Loucy (cell line): Measurements from ENCODE around the gene RABAC1.

ENCODE experiments used
- H2AFZ ChIP-seq: fragments of 200-600 bp; sonication (generic); 2 replicates; pipeline ENCODE4 v1.6.0; 2016; ENCODE audit warnings: antibody characterized with exemption, mild to moderate bottlenecking, low read length, moderate library complexity
- H3F3A ChIP-seq: fragments of 200-600 bp; 2 replicates; pipeline ENCODE4 v1.6.0; 2016; ENCODE audit warnings: antibody characterized with exemption, low read depth, mild to moderate bottlenecking
- H3K27me3 ChIP-seq: fragments of 200-600 bp; sonication (generic); 2 replicates; pipeline ENCODE4 v1.6.1; 2014; ENCODE audit warnings: low read length, mild to moderate bottlenecking; ENCODE audit not compliant: insufficient read depth, poor library complexity, severe bottlenecking
- H3K36me3 ChIP-seq: fragments of 200-600 bp; sonication (generic); 2 replicates; pipeline ENCODE4 v1.6.1; 2016; ENCODE audit warnings: low read length; ENCODE audit not compliant: insufficient read depth
- H3K4me1 ChIP-seq: fragments of 200-600 bp; sonication (generic); 2 replicates; pipeline ENCODE4 v1.5.1; 2014; ENCODE audit warnings: low read length, mild to moderate bottlenecking; ENCODE audit not compliant: insufficient read depth, poor library complexity, severe bottlenecking
- H3K4me2 ChIP-seq: fragments of 200-600 bp; sonication (generic); 2 replicates; pipeline ENCODE4 v1.6.0; 2014; ENCODE audit warnings: antibody characterized with exemption, low read length, low read depth, mild to moderate bottlenecking; ENCODE audit not compliant: poor library complexity, severe bottlenecking
- H3K4me3 ChIP-seq: fragments of 200-600 bp; sonication (generic); 2 replicates; pipeline ENCODE4 v1.5.1; 2014; ENCODE audit warnings: low read length, mild to moderate bottlenecking, mixed read lengths; ENCODE audit not compliant: poor library complexity, severe bottlenecking
- H3K79me2 ChIP-seq: fragments of 200-600 bp; sonication (generic); 2 replicates; pipeline ENCODE4 v1.6.1; 2014; ENCODE audit warnings: low read length; ENCODE audit not compliant: insufficient read depth
- H3K9ac ChIP-seq: fragments of 200-600 bp; sonication (generic); 2 replicates; pipeline ENCODE4 v1.6.0; 2014; ENCODE audit warnings: mild to moderate bottlenecking, low read depth, low read length, moderate library complexity; ENCODE audit not compliant: poor library complexity, severe bottlenecking
- H3K9me2 ChIP-seq: fragments of 200-600 bp; sonication (generic); replicated peaks from 2 replicates; pipeline ENCODE4 v1.6.1; 2016; ENCODE audit warnings: low read depth, low read length, mixed read lengths
- H3K9me3 ChIP-seq: fragments of 200-600 bp; sonication (generic); 2 replicates; pipeline ENCODE4 v1.6.1; 2014; ENCODE audit warnings: mild to moderate bottlenecking, antibody characterized with exemption, low read length, low read depth; ENCODE audit not compliant: insufficient read depth
- H4K20me1 ChIP-seq: fragments of 200-600 bp; sonication (generic); 2 replicates; pipeline ENCODE4 v1.6.0; 2014; ENCODE audit warnings: antibody characterized with exemption, low read length, mild to moderate bottlenecking; ENCODE audit not compliant: insufficient read depth, poor library complexity, severe bottlenecking
- EZH2phosphoT487 ChIP-seq: fragments of 200-600 bp; IDR thresholded peaks from 2 replicates; pipeline ENCODE4 v1.6.1; 2018; ENCODE audit warnings: antibody characterized with exemption, mild to moderate bottlenecking, moderate library complexity, borderline replicate concordance
- TF ChIP-seq, protein P1 (sequence below): fragments of 200-600 bp; sonication (generic); conservative IDR thresholded peaks from 2 replicates; pipeline ENCODE4 v1.5.1; 2014; ENCODE audit warnings: mild to moderate bottlenecking, antibody characterized with exemption, low read length

The RABAC1 gene

DNA sequence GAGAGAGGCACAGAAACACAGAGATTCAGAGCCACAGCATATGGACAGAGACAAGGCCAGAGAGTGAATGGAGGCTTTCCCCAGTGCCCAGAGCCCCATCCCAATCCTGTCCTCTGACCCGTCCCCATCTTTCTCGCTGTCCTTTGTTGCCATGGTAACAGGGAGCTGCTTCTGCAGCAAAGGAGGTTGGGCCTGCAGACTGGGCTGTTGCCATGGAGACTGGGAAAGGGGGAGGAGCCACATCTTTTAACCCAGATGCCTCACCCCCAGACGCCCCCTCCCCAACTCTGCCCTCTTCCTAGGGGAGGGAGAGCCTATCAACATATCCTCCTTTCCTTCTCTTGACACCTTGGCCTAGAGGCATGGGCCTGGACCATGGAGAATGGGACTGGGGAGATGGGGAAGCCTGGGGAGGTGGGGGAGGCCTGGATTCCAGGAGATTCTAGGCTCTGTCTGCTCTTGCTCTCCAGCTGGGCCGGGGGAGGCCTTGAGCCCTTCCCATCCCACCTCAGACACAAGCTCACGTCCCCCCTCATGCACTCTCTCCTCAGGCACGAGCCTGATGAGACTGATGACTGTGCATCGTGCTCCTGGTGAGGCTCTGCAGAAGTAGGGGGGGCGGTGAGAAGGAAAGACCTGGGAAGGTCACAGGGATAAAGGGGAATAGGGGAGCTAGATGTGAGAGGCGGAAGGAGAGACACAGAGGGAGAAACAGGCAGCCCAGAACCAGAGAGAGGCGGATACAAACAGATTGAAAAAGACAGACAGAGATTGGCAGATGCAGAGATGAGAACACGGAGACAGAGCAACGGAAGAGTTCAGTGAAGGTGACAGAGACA, 37.1 kb upstream of the RABAC1 start:
- Histone ChIP-seq H3K36me3 (no peaks in the 10 kb centered on the region), H3K79me2 (no peaks in the 10 kb centered on the region), H3K9me3 (no peaks in the 10 kb centered on the region), H2AFZ (no peak overlapping the region), H3F3A (no peaks in the 10 kb centered on the region), H3K9me2 (no peaks in the 10 kb centered on the region), H3K4me2 (no peak overlapping the region), H4K20me1 (no peaks in the 10 kb centered on the region), H3K9ac (no peak overlapping the region), H3K4me3 (no peak overlapping the region), H3K27me3 (no peaks in the 10 kb centered on the region), H3K4me1 (peaks cover 9% of the 10 kb centered on the region)
- TF ChIP-seq EZH2phosphoT487: no peak
- TF ChIP-seq, protein P1, sequence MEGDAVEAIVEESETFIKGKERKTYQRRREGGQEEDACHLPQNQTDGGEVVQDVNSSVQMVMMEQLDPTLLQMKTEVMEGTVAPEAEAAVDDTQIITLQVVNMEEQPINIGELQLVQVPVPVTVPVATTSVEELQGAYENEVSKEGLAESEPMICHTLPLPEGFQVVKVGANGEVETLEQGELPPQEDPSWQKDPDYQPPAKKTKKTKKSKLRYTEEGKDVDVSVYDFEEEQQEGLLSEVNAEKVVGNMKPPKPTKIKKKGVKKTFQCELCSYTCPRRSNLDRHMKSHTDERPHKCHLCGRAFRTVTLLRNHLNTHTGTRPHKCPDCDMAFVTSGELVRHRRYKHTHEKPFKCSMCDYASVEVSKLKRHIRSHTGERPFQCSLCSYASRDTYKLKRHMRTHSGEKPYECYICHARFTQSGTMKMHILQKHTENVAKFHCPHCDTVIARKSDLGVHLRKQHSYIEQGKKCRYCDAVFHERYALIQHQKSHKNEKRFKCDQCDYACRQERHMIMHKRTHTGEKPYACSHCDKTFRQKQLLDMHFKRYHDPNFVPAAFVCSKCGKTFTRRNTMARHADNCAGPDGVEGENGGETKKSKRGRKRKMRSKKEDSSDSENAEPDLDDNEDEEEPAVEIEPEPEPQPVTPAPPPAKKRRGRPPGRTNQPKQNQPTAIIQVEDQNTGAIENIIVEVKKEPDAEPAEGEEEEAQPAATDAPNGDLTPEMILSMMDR: no peak

DNA sequence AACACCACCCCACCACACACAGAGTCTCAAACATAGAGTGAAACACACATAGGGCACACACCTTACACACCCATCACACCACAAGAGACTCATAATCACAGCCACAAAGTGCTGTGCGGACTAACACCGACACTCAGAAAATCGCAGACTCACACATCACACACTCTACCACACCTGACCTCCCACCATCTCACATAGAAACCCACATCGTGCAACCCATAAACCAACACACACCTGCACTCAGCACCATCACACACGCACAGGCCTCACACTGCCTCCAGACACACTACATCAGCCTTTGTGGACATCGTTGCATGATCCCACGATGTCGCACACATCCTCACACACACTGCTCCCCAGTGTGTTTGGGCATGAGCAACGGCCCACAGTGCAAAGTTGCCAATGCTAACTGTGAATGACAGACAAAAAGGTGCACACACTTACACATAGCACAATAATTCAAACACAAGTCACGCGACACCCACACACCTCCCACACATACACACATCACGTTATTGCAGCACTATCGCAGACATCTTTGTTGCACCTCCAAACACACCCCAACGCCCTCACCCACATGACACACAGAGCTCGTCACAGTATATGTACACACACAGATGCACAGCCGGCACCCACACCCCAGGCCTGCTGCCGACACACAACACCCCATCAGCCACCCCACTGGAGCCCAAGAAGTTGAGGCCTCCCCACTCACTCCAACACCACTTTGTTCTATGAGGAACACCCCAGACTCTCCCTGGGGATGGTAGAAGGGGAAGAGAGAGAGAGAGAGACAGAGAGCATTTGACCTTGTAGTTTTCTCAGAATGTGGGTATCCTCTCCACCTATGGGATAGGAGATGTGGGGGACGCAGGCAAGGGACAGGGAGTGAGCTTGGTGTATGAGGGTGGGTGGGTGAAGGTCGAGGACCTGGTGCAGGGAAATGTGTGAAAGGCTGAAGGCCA, 36.2 kb upstream of the RABAC1 start:
- no peaks in the 10 kb centered on the region for H3K79me2 ChIP-seq

DNA sequence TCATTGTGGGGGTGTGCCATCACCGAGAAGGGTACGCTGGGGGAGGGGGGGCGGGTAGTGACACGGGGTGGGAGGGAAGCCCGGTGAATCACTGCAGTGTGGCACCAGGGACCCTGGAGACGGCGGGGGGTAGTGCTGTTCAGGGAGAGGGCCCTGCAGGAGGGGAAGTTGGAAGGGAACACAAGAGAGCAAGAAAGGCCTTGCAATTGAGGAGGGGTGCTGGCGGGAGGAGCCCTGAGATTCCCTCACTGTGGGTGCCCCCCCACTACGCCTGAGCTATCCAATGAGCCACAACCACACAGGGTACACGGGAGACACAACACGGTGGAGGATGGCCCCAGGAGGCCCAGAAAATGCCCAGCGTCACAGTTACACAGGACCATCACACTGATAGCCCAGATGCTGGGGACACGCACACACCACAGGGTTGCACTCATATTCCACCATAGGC, 35.4 kb upstream of the RABAC1 start:
- H3K4me1 ChIP-seq: peaks cover 9% of the 10 kb centered on the region
- no peak overlapping the region for H3K9ac ChIP-seq
- H3F3A ChIP-seq: no peaks in the 10 kb centered on the region
- H2AFZ ChIP-seq: peak overlapping the region; percentile 99
- H3K27me3 ChIP-seq: no peaks in the 10 kb centered on the region
- H3K36me3 ChIP-seq: no peaks in the 10 kb centered on the region
- no peaks in the 10 kb centered on the region for H3K9me2 ChIP-seq
- H4K20me1 ChIP-seq: no peaks in the 10 kb centered on the region
- no peak for TF ChIP-seq EZH2phosphoT487
- TF ChIP-seq, protein P1: no peak
- peak overlapping the region; percentile 91 for H3K4me2 ChIP-seq
- no peaks in the 10 kb centered on the region for H3K9me3 ChIP-seq
- H3K79me2 ChIP-seq: no peaks in the 10 kb centered on the region
- peak overlapping the region; percentile 84 for H3K4me3 ChIP-seq

More for the DNA sequence above, 36.2 kb upstream of the RABAC1 start:
- Histone ChIP-seq H3K9me2 (no peaks in the 10 kb centered on the region), H3F3A (no peaks in the 10 kb centered on the region), H3K4me1 (peaks cover 9% of the 10 kb centered on the region), H2AFZ (no peak overlapping the region), H3K9me3 (no peaks in the 10 kb centered on the region), H3K9ac (no peak overlapping the region), H3K4me2 (no peak overlapping the region), H4K20me1 (no peaks in the 10 kb centered on the region), H3K27me3 (no peaks in the 10 kb centered on the region), H3K4me3 (no peak overlapping the region), H3K36me3 (no peaks in the 10 kb centered on the region)
- TF ChIP-seq, protein P1: no peak
- TF ChIP-seq EZH2phosphoT487: no peak
